NCI-H1694 treated with DMSO at 0.1 percent for 48 hours (cell line): Measurements from ENCODE around the gene KIF2A.

Source experiments
- DNase-seq: peaks from one replicate; lab custom pipeline; 2025; lab: John Stamatoyannopoulos, UW

Gene KIF2A

DNA sequence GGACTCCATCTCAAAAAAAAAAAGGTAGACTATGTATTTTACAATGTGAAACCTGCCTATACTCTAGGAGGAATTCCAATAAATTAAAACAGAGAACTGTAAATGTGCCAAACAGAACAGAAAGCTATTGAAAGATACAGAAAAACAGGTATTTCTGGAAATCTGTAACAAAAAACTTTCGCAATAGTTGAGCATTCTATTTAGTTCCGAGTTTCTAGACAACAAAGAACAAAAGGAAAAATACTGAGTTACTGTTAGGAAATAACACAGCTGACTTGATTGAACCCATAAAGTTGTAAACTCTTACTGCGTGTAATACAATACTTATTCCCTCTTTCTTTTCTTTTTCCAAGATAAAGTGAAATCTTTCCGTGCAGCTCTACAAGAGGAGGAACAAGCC, 79.1 kb downstream of the KIF2A start:
- no peak for DNase-seq

DNA sequence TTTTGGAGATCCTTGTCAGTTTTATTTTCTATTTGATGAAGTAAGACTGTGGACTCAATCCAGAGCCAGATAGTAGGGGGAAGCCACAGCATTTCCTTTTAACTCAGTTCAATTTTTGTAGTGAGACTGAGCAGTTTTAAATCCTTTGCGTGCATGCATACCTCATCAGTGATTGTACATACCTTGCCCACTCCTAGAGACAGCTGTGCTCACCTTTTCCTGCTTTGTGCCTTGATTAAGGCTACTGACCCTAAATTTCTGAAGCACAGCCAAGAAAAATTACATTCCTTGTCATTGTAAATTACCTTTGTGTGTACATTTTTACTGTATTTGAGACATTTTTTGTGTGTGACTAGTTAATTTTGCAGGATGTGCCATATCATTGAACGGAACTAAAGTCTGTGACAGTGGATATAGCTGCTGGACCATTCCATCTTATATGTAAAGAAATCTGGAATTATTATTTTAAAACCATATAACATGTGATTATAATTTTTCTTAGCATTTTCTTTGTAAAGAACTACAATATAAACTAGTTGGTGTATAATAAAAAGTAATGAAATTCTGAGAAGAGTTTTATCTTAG, 79.9 kb downstream of the KIF2A start:
- no peak for DNase-seq

DNA sequence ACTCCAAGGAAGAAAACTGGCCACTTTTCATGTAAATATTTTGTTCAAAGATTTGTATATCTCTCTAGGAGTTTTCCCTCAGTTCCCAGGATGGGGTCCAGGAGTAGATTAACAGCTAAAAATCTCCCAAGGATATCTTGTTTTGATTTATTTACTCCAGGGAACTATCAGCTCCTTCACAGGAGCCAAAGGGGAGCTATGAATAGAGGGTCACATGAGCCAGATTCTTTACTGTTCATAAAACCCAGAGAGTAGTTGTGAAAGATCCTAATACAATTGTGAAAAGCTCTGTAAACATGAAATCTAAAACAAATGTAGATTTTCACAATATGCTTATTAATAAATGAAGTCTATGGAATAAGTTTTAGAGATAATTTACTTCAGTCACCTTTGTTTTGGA, 80.8 kb downstream of the KIF2A start:
- no peak for DNase-seq

- no peak for DNase-seq
Measured at GRCh38 chr5:62395210-62395950, 89.4 kb downstream of the KIF2A start.

GRCh38 chr5:62403411-62404250, 97.6 kb downstream of the KIF2A start, which contains the start of gene DIMT1:
Gene DIMT1, minus strand, starts transcription at chr5:62403905. Its CDS starts 133 bp downstream, at chr5:62403772.
- DNase-seq: peak; percentile 90

- peak; percentile 97 for DNase-seq
Measured at GRCh38 chr5:62412549-62413329, 106.7 kb downstream of the KIF2A start, which contains the start of gene IPO11. Gene IPO11, plus strand, starts transcription at chr5:62412763. Its CDS starts 24,517 bp downstream, at chr5:62437280.

DNA sequence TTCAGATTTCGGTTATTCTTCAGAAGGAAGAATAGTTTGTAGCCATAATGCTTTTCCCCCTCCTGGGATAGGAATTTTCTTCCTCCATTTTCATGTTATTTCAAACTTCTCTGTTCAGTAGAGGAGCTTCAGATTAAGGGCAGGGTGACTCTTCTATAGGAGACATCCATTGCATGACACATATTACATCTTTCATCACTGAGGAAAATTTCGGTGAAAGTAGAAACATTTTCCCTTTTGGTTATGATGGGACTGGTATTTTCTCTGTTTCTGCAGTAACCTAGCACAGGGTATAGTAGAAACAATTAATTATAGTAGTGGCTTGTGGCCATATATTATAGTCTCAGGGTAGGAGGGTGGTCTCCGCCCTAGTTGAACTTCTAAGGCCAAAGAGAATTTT, 107.7 kb downstream of the KIF2A start:
- no peak for DNase-seq

DNA sequence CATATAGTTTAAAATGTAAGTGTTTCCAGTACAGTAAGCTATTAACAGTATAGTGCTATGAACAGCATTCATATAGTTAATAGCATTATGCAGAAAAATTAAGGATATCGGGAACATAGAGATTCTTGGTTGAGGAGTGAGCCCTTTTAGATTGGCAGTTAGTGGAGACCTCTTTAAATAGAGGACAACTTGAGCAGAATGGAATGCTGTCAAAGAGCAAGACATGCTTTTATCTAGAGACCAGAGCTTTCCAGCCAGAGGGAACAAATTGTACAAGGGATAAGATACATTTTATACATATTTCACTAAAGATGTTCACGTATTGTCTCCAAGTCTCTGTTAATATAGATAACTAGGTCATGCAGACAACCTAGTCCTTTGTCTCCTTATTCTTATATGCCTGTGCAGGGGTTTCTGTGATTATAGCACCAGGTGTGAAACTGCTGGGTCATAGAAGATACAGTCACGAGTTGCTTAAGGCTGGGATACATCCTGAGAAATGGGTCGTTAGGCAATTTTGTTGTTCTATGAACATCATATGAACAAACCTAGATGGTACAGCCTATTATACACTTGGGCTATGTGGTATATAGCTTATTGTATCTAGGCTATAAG, 112.6 kb downstream of the KIF2A start:
- no peak for DNase-seq

DNA sequence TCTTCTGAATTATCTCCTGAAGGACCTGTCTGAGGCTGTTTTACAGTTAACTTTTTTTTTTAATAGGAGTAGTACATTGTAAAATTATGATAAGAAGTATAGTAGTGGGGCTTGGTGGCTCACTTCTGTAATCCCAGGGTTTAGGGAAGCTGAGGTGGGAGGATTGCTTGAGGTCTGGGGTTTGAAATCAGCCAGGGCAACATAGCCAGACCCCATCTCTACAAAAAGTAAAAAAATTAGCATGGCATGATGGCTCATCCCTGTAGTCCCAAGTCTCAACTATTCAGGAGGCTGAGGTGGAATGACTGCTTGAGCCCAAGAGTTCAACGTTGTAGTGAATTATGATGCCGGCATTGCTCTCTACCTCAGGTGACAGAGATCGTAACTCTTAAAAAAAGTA, 113.6 kb downstream of the KIF2A start:
- DNase-seq: no peak

- no peak for DNase-seq
Measured at GRCh38 chr5:62421414-62421813, 115.4 kb downstream of the KIF2A start.

- DNase-seq: no peak
Measured at GRCh38 chr5:62424763-62425162, 118.8 kb downstream of the KIF2A start.

DNA sequence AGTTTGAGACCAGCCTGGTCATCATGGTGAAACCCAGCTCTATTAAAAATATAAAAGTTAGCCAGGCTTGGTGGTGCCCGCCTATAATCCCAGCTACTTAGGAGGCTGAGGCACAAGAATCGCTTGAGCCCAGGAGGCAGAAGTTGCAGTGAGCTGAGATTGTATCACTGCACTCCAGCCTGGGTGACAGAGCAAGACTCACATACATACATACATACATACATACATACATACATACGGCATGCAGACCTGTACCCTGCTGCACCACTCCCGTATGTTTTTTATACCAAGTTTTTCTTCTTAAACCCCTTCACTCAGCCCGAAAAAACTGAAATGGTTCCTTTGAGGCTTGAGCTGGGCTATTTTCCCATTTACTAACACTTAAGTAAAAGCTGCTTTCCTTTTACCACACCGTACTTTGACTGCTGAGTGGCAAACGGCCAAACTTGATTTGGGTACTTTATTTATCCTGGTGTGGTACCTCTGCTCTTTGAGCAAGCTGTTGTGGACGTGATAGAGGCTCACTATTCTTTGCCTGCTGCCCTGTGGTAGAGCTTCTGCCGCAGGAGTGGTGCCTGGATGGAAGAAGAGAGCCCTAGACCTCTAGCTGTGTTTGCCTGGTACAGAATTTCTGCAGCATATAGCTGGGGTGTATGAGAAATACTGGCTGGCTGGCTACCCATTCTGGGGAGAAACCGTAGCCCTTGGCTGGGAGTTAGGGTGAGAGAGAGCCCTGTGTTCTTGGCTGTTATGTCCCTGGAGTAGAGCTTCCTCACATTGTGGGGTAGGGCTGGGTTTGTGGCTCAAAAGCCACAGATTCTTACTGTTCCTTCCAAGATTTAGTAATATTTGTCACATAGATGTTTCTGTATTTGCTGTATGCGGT, 126.0 kb downstream of the KIF2A start:
- DNase-seq: no peak

GRCh38 chr5:62432621-62433064, 126.6 kb downstream of the KIF2A start:
- DNase-seq: no peak
